A549 (cell line): ENCODE data around the gene TOP3B. TPM values are rescaled to one million over a fixed set of nuclear protein-coding genes. Genes with fewer than 3 reads are reported as not detected.

Source experiments
- ATAC-seq, 2 experiments: fragments of 200-7000 bp in 1 of 2; fragments of >200 bp in 1 of 2; cut with Nextera tagmentation in 1 of 2; cut with Tn5 transposase in 1 of 2; 3 replicates each; pipeline versions ENCODE4 v1.8.0 to v1.9.1; 2018 to 2020; ENCODE audit warnings: mild to moderate bottlenecking in 1 of 2, moderate library complexity in 1 of 2
- CTCF ChIA-PET: fragments of 300-600 bp; sonication (Branson Sonifier 250); formaldehyde crosslinking; extraction: SDS; loops from one replicate; lab custom pipeline; 2021; ENCODE audit warnings: antibody characterized with exemption, inconsistent platforms; lab: Yijun Ruan, JAX
- POLR2A ChIA-PET: fragments of 350-600 bp; formaldehyde crosslinking; extraction: SDS; loops from one replicate; lab custom pipeline; 2021; ENCODE audit warnings: antibody characterized with exemption, inconsistent platforms; lab: Yijun Ruan, JAX
- DNase-seq, 2 experiments: peaks; one replicate each; pipeline versions ENCODE4 v3.0.0 to v3.0.0-alpha.2; 2011 to 2016; ENCODE audit warnings: low read depth in 1 of 2, low spot score in 1 of 2
- FAIRE-seq: peaks from 2 replicates; lab custom pipeline; 2011; peaks lifted over from hg19 to GRCh38; lab: Jason Lieb, UNC
- H3K27ac ChIP-seq, 2 experiments: fragments of >200 bp; sonication (Bioruptor Twin); formaldehyde crosslinking; 3 replicates each; pipeline ENCODE4 v1.5.1; 2016 to 2017
- H3K4me1 ChIP-seq: fragments of >200 bp; sonication (Bioruptor Twin); formaldehyde crosslinking; 3 replicates; pipeline ENCODE4 v1.6.1; 2016
- H3K4me2 ChIP-seq: fragments of >200 bp; sonication (Bioruptor Twin); formaldehyde crosslinking; 3 replicates; pipeline ENCODE4 v1.6.1; 2016
- H3K4me3 ChIP-seq: fragments of >200 bp; sonication (Bioruptor Twin); formaldehyde crosslinking; 3 replicates; pipeline ENCODE4 v1.5.1; 2016
- H3K9me3 ChIP-seq: fragments of >200 bp; sonication (Bioruptor Twin); formaldehyde crosslinking; 3 replicates; pipeline ENCODE4 v1.6.1; 2016
- BCL3 ChIP-seq: fragments of >200 bp; sonication (Bioruptor Twin); formaldehyde crosslinking; IDR thresholded peaks from 3 replicates; pipeline ENCODE4 v1.6.1; 2016
- BHLHE40 ChIP-seq: IDR thresholded peaks from 2 replicates; pipeline ENCODE4 v1.6.1; 2012; ENCODE audit warnings: low read depth, low read length, inconsistent platforms
- CEBPB ChIP-seq, 2 experiments: fragments of >200 bp in 1 of 2; sonication (Bioruptor Twin) in 1 of 2; formaldehyde crosslinking in 1 of 2; IDR thresholded peaks; 2 replicates each; pipeline ENCODE4 v1.6.1; 2012 to 2016
- CHD2 ChIP-seq: fragments of 150-350 bp; IDR thresholded peaks from 2 replicates; pipeline ENCODE4 v1.6.1; 2014; ENCODE audit warnings: low read length; ENCODE audit not compliant: partially characterized antibody
- EHF ChIP-seq: fragments of 250-450 bp; sonication (Bioruptor Pico); IDR thresholded peaks from 2 replicates; pipeline ENCODE4 v1.5.0; 2020; ENCODE audit warnings: mild to moderate bottlenecking
- EP300 ChIP-seq, 2 experiments: fragments of >200 bp; sonication (Bioruptor Twin); formaldehyde crosslinking; IDR thresholded peaks; 2 replicates in 1 of 2; 3 replicates in 1 of 2; pipeline ENCODE4 v1.6.1; 2016 to 2017
- ESRRA ChIP-seq: fragments of 150-350 bp; IDR thresholded peaks from 2 replicates; pipeline ENCODE4 v1.6.1; 2014; ENCODE audit warnings: mild to moderate bottlenecking, low read length, borderline replicate concordance
- FOSB ChIP-seq: fragments of 250-450 bp; sonication (Bioruptor Pico); IDR thresholded peaks from 2 replicates; pipeline ENCODE4 v1.5.0; 2020; ENCODE audit warnings: mild to moderate bottlenecking, moderate library complexity
- FOSL2 ChIP-seq, 2 experiments: fragments of 450-650 bp in 1 of 2; fragments of >200 bp in 1 of 2; sonication (Bioruptor Twin) in 1 of 2; formaldehyde crosslinking; IDR thresholded peaks; 2 replicates each; pipeline versions ENCODE4 v1.5.0 to v1.6.1; 2016 to 2020; ENCODE audit warnings: mild to moderate bottlenecking in 1 of 2, moderate library complexity in 1 of 2
- GATA3 ChIP-seq: IDR thresholded peaks from 2 replicates; pipeline ENCODE4 v1.6.1; 2012; ENCODE audit warnings: borderline replicate concordance
- HOXA7 ChIP-seq: fragments of 250-450 bp; sonication (Bioruptor Pico); IDR thresholded peaks from 2 replicates; pipeline ENCODE4 v1.5.0; 2020; ENCODE audit warnings: mild to moderate bottlenecking, moderate library complexity
- KDM1A ChIP-seq: fragments of 200-600 bp; sonication (generic); IDR thresholded peaks from 2 replicates; pipeline ENCODE4 v1.6.1; 2016; ENCODE audit warnings: low read depth, mild to moderate bottlenecking
- KDM5A ChIP-seq: fragments of 200-600 bp; sonication (generic); IDR thresholded peaks from 2 replicates; pipeline ENCODE4 v1.6.1; 2016; ENCODE audit warnings: antibody characterized with exemption, mild to moderate bottlenecking
- NFE2L2 ChIP-seq: fragments of 150-350 bp; conservative IDR thresholded peaks from 2 replicates; pipeline ENCODE4 v1.6.1; 2014; ENCODE audit warnings: low read length
- POLR2AphosphoS2 ChIP-seq: conservative IDR thresholded peaks from 2 replicates; pipeline ENCODE4 v1.6.1; 2012; ENCODE audit warnings: low read length, improper control_type of control experiment, inconsistent platforms
- RAD21 ChIP-seq, 2 experiments: fragments of >200 bp in 1 of 2; sonication (Bioruptor Twin) in 1 of 2; formaldehyde crosslinking in 1 of 2; IDR thresholded peaks in 1 of 2; conservative IDR thresholded peaks in 1 of 2; 2 replicates in 1 of 2; 3 replicates in 1 of 2; pipeline ENCODE4 v1.6.1; 2012 to 2018; ENCODE audit warnings: inconsistent platforms in 1 of 2
- RCOR1 ChIP-seq: fragments of 150-350 bp; IDR thresholded peaks from 2 replicates; pipeline ENCODE4 v1.6.1; 2014; ENCODE audit warnings: antibody characterized with exemption, low read length, low read depth
- RFX5 ChIP-seq: fragments of 450-650 bp; IDR thresholded peaks from 2 replicates; pipeline ENCODE4 v1.7.1; 2014; ENCODE audit warnings: antibody characterized with exemption, mild to moderate bottlenecking, moderate library complexity
- TP53 ChIP-seq: fragments of 250-450 bp; sonication (Bioruptor Pico); IDR thresholded peaks from 2 replicates; pipeline ENCODE4 v1.5.0; 2021; ENCODE audit warnings: mild to moderate bottlenecking, moderate library complexity
- WGBS: methylation state at CpG from one replicate; pipeline ENCODE4 v1.1.6; 2017; ENCODE audit errors: missing lambda C conversion rate; 5-methylcytosine and 5-hydroxymethylcytosine counted together
- polyA plus RNA-seq, 4 experiments: library from polyadenylated mRNA; depleted of rRNA in 3 of 4; stranded (reverse); fragments of >200 nt; fragmentation: RNase III in 1 of 4; extraction: RNeasy Plus Mini Kit Qiagen cat#74134 plus additional on column Dnase treatment in 1 of 4; gene quantifications; 2 replicates in 3 of 4; 3 replicates in 1 of 4; pipeline ENCODE4 v1.2.3, GENCODE V29; 2011 to 2017
- TF ChIP-seq, protein P1 (sequence below): IDR thresholded peaks from 2 replicates; pipeline ENCODE4 v1.6.1; 2012; ENCODE audit warnings: low read depth, borderline replicate concordance

TOP3B gene
- polyA plus RNA-seq, 2 of the 4 experiments (the other 2 are of a cell fraction), result 11.5 to 19.8 TPM

- POLR2A ChIA-PET, result no interaction called here
- FAIRE-seq (no peak), DNase-seq (no peak), ATAC-seq (no peak)
- TF ChIP-seq, protein P1, sequence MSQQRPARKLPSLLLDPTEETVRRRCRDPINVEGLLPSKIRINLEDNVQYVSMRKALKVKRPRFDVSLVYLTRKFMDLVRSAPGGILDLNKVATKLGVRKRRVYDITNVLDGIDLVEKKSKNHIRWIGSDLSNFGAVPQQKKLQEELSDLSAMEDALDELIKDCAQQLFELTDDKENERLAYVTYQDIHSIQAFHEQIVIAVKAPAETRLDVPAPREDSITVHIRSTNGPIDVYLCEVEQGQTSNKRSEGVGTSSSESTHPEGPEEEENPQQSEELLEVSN, result no peak
- no peak for TF ChIP-seq RCOR1
- no peak for TF ChIP-seq NFE2L2
- no peak for TF ChIP-seq CEBPB (IDR thresholded peaks at IDR 0.05)
- no peak for TF ChIP-seq CHD2
- no peak for TF ChIP-seq TP53
- TF ChIP-seq EHF, result no peak
- TF ChIP-seq BCL3, result no peak
- no peak for TF ChIP-seq EP300 (IDR thresholded peaks at IDR 0.05)
- TF ChIP-seq HOXA7 (CRISPR knock-in tag), result no peak
- TF ChIP-seq RFX5, result no peak
- no peak for TF ChIP-seq BHLHE40
- TF ChIP-seq FOSB (CRISPR knock-in tag), result no peak
- TF ChIP-seq POLR2AphosphoS2, result no peak
- TF ChIP-seq KDM5A, result no peak
- TF ChIP-seq FOSL2 (IDR thresholded peaks at IDR 0.05), result no peak
- TF ChIP-seq FOSL2 (CRISPR knock-in tag; IDR thresholded peaks at IDR 0.05), result no peak
- no peak for TF ChIP-seq RAD21 (conservative IDR thresholded peaks at IDR 0.05 in 1 of 2, IDR thresholded peaks at IDR 0.05 in 1 of 2)
- Histone ChIP-seq H3K9me3 (no peaks in the 10 kb centered on the region), H3K4me2 (no peak overlapping the region), H3K27ac (no peak overlapping the region), H3K4me1 (no peaks in the 10 kb centered on the region), H3K4me3 (no peak overlapping the region)
- CTCF ChIA-PET, result interaction anchor here (0.6 to 4.2 kb wide), 3 partner anchors 12 to 203 kb away, joined by 3 to 21 read pairs (median 4); partner anchors contain the start of gene PPM1F
- 96% methylated on average over 6 of the region's 6 CpGs for WGBS
Measured at GRCh38 chr22:21965762-21966288, 16.8 kb downstream of the TOP3B start.

DNA sequence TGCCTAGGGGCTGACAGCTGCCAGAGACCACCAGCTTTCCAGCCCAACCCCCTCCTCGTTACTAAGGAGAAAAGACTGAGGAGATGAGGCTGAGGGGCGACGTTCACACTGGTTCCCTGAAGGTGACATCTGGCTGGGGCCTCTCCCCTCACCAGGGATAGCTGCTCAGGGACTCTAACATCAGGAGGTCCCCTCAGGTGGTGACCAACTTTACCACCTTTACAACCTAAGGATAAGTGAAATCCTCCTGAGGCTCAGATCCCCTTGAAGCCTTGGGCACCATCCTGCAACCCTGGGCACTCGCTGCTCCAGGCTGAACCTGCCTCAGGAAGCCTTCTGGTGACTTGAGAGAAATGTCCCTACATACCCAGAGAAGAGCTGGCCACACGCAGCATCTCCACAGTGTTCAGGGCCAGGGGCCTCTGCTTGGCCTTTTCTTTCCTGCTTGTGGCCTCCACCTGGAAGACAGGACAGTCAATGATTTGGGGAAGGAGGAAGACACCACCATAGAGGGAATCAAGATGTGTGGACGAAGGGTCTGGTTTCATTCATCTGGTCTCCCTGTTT, 17.6 kb downstream of the TOP3B start:
- ATAC-seq, result no peak
- no peak for FAIRE-seq
- H3K27ac ChIP-seq, result no peak overlapping the region
- POLR2A ChIA-PET, result no interaction called here
- DNase-seq, result no peak
- H3K4me1 ChIP-seq, result no peaks in the 10 kb centered on the region
- no peak overlapping the region for H3K4me3 ChIP-seq
- TF ChIP-seq KDM1A (no peak), ESRRA (no peak)
- TF ChIP-seq, protein P1, result no peak
- no peaks in the 10 kb centered on the region for H3K9me3 ChIP-seq
- CTCF ChIA-PET, result interaction anchor here (0.9 to 3.3 kb wide), 5 partner anchors 7 to 27 kb away, joined by 3 to 16 read pairs (median 4); partner anchors contain the start of gene PPM1F
- WGBS, result 86% methylated on average over 6 of the region's 6 CpGs
- no peak overlapping the region for H3K4me2 ChIP-seq

DNA sequence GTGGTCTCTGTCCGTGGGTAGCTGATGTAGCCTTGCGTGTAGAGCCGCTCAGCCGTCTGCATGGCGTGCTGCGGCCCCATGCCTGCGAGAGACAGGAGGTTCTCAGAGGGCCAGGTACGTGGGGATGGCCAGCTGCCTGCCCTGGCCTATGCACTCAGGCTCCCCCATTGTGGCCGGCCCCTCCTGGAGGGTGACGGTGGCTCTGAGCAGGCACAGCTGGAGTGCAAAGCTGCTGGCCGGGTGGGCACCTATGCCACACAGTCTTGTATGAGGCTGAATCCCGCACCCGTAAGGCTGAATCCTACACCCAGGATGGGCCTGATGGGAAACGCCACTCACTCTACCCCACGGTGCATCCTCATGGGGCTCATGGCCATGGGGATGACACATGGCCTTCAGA, 18.4 kb downstream of the TOP3B start:
- CTCF ChIA-PET, result interaction anchor here (0.9 to 3.3 kb wide), 4 partner anchors 8 to 26 kb away, joined by 3 to 16 read pairs (median 4); partner anchors contain the start of gene PPM1F
- ATAC-seq (no peak), FAIRE-seq (no peak), DNase-seq (no peak)
- no peak for TF ChIP-seq RFX5
- no peak for TF ChIP-seq GATA3
- 92% methylated on average over 8 of the region's 15 CpGs for WGBS
- POLR2A ChIA-PET, result no interaction called here
- Histone ChIP-seq H3K27ac (no peak overlapping the region), H3K4me1 (no peaks in the 10 kb centered on the region), H3K4me3 (no peak overlapping the region), H3K4me2 (no peak overlapping the region), H3K9me3 (no peaks in the 10 kb centered on the region)
